ENCODE measurements around the gene HAUS3.
"Not testable (repeated sequence)": the region's sequence is repeated elsewhere in the genome, so short reads cannot be mapped to it uniquely, and the experiment has no call there.

Gene HAUS3

DNA sequence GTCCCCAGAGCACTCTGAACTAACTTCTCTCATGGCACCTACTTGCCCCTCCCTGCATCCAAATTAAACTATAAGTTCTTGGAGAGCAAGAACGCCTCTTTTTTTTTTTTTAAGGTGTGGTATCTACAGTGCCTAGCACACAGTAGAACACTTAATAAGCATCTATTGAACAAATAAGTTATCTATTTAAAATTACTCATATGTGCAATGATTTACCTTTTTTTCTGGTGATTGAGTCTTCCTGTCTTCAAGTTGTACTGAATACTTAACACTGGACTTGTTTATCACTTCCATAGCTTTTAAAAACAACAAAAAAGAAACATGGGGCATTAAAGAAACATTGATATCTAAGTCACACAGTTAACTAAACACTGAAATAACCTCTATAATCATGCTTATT is 29.1 kb downstream of the HAUS3 start:
- no peak for DNase-seq

DNA sequence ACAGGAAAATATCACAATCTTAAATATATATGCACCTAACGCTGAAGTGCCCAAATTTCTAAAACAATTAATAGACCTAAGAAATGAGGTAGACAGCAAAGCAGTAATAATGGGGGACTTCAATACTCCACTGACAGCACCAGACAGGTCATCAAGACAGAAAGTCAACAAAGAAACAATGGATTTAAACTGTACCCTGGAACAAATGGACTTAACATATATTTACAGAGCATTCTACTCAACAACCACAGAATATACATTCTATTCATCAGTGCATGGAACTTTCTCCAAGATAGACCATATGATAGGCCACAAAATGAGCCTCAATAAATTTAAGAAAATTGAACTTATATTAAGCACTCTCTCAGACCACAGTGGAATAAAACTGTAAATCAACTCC is 39.1 kb downstream of the HAUS3 start:
- DNase-seq, result not testable (repeated sequence)

DNA sequence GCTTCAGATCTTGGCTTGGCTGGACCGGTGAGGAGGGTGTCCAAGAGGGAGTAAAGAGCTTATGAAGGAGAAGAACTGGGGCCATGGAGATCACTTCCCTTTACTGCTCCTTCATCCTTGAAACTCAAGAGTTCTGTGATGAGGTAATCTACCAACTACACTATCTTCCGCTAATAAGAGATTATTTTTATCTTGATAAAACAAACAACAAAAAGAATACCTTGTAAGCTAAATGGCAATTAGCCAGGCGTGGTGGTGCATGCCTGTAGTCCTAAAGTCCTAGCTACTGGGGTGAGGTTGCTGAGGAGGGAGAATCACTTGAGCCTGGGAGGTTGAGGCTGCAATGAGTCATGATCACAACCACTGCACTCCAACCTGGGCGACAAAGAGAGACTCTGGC is 47.4 kb downstream of the HAUS3 start:
- DNase-seq, result no peak

DNA sequence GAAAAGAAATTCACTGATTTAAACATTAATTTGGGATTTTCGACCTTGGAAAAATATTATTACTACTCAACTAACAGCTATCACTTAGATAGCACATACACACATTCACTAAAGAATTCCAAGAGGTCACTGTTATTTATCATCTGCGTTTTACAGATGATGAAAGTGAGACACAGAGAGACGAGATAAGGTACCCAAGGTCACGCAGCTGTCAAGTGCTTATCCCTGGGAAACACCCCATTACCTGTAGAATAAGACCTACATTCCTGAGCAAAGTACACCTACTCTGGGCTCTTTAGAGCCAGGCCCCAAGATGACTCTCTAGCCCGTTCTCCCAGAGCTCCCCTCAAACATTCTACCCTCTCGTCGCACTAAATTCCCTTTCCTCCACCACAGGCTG is 48.6 kb downstream of the HAUS3 start:
- no peak for DNase-seq

DNA sequence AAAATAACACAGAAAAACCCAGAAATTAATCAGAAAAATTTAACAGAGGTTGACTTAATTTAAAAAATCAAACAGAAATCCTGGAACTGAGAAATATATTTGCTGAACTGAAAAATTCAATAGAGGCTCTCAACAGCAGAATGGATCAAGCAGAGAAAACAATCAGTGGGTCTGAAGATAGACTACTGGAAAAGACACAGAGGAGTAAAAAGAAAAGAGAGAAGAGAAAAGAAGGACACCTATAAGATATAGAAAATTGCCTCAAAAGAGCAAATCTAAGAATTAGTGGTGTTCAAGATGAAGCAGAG is 55.1 kb downstream of the HAUS3 start:
- no peak for DNase-seq

GRCh38 chr4:2186133-2186864 is 55.6 kb downstream of the HAUS3 start:
- DNase-seq, result no peak

- no peak for DNase-seq
Observed at GRCh38 chr4:2183394-2183793, 58.5 kb downstream of the HAUS3 start.

DNA sequence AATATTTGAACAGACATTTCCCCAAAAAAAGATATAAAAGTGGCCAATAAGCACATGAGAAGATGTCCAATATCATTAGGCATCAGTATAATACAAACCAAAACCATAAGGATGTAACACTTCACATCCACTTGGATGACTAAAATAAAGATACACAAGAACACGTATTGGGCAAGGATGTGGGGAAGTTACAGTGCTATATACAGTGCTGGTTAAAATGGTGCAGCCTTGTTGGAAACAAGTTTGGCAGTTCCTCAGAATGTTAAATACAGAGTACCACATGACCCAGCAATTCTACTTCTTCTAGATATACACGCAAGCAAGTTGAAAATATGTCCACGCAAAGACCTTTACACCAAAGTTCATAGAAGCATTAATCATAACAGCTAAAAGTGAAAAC is 58.9 kb downstream of the HAUS3 start:
- DNase-seq, result no peak

- no peak for DNase-seq
Observed at GRCh38 chr4:2180410-2180809, 61.5 kb downstream of the HAUS3 start.

GRCh38 chr4:2179717-2180116 is 62.2 kb downstream of the HAUS3 start:
- DNase-seq, result no peak

GRCh38 chr4:2178986-2179385 is 62.9 kb downstream of the HAUS3 start:
- no peak for DNase-seq

All from central memory CD4-positive, alpha-beta T cell (primary cell).